H1 (cell line): Measurements from ENCODE around the gene GLRX3. TPM values are rescaled to one million over a fixed set of nuclear protein-coding genes. Genes with fewer than 3 reads are reported as not detected.
A peak's percentile ranks its signal among the peaks of the same experiment; 100 is the strongest.

Experiments
- CTCF ChIA-PET: fragments of 300-600 bp; sonication (Branson Sonifier 250); formaldehyde crosslinking; loops from one replicate; lab custom pipeline; 2021; ENCODE audit not compliant: partially characterized antibody; lab: Charles Lee
- POLR2A ChIA-PET: fragments of 300-600 bp; sonication (Branson Sonifier 250); formaldehyde crosslinking; loops from one replicate; lab custom pipeline; 2021; ENCODE audit warnings: inconsistent platforms; ENCODE audit not compliant: partially characterized antibody; lab: Charles Lee
- DNase-seq, 2 experiments: peaks; one replicate each; pipeline versions ENCODE4 v3.0.0 to v3.0.0-alpha.2; 2010 to 2022; ENCODE audit warnings: low spot score in 2 of 2, low read depth in 1 of 2, mixed read lengths in 1 of 2
- FAIRE-seq: peaks from 2 replicates; lab custom pipeline; 2011; peaks lifted over from hg19 to GRCh38; lab: Jason Lieb, UNC
- H2AFZ ChIP-seq: 2 replicates; pipeline ENCODE4 v1.8.1; 2012; ENCODE audit warnings: low read length, inconsistent platforms
- H2AK5ac ChIP-seq: 2 replicates; pipeline ENCODE4 v1.6.1; 2013; ENCODE audit warnings: low read depth, low read length
- H2BK120ac ChIP-seq: replicated peaks from 2 replicates; pipeline ENCODE3; 2013; ENCODE audit warnings: low read depth, low read length, inconsistent platforms
- H2BK12ac ChIP-seq: 2 replicates; pipeline ENCODE4 v1.6.1; 2013; ENCODE audit warnings: low read depth, low read length
- H2BK15ac ChIP-seq: 2 replicates; pipeline ENCODE4 v1.6.1; 2013; ENCODE audit warnings: low read length
- H2BK20ac ChIP-seq: 2 replicates; pipeline ENCODE4 v1.6.1; 2013; ENCODE audit warnings: low read length
- H2BK5ac ChIP-seq: 2 replicates; pipeline ENCODE4 v1.6.1; 2013; ENCODE audit warnings: low read depth, low read length
- H3K14ac ChIP-seq: 2 replicates; pipeline ENCODE4 v1.6.1; 2013; ENCODE audit warnings: inconsistent platforms; ENCODE audit not compliant: insufficient read length
- H3K18ac ChIP-seq: 2 replicates; pipeline ENCODE4 v1.6.1; 2013; ENCODE audit warnings: low read length; ENCODE audit errors: extremely low read depth
- H3K23ac ChIP-seq: 2 replicates; pipeline ENCODE4 v1.6.1; 2013; ENCODE audit warnings: inconsistent platforms; ENCODE audit not compliant: insufficient read length
- H3K23me2 ChIP-seq: 2 replicates; pipeline ENCODE4 v1.6.1; 2013; ENCODE audit warnings: low read depth, low read length
- H3K27ac ChIP-seq: 2 replicates; pipeline ENCODE4 v1.6.1; 2011; ENCODE audit warnings: low read depth, low read length, inconsistent platforms
- H3K27me3 ChIP-seq, 4 experiments: replicated peaks in 1 of 4; 1 replicate in 1 of 4; 2 replicates in 3 of 4; pipeline versions ENCODE4 v1.6.1 to v1.8.1; 2011 to 2013; ENCODE audit warnings: low read length in 3 of 4, mild to moderate bottlenecking in 3 of 4, inconsistent platforms in 2 of 4, mixed read lengths in 2 of 4, moderate library complexity in 1 of 4; ENCODE audit not compliant: control insufficient read depth in 3 of 4, insufficient read depth in 3 of 4; ENCODE audit errors: extremely low read depth in 1 of 4
- H3K36me3 ChIP-seq, 4 experiments: 2 replicates each; pipeline versions ENCODE4 v1.6.1 to v1.8.1; 2011 to 2013; ENCODE audit warnings: mild to moderate bottlenecking in 4 of 4, low read length in 3 of 4, moderate library complexity in 2 of 4, control low read depth in 1 of 4, inconsistent platforms in 1 of 4; ENCODE audit not compliant: insufficient read depth in 4 of 4, control insufficient read depth in 2 of 4
- H3K4ac ChIP-seq: replicated peaks from 2 replicates; pipeline ENCODE3; 2013; ENCODE audit warnings: low read length, low read depth, mixed read lengths, inconsistent platforms; ENCODE audit not compliant: insufficient read length
- H3K4me1 ChIP-seq, 4 experiments: replicated peaks in 1 of 4; 1 replicate in 1 of 4; 2 replicates in 3 of 4; pipeline versions ENCODE4 v1.6.1 to v1.8.1; 2011 to 2013; ENCODE audit warnings: low read length in 3 of 4, inconsistent platforms in 2 of 4, mixed read lengths in 1 of 4; ENCODE audit not compliant: insufficient read depth in 4 of 4, control insufficient read depth in 3 of 4
- H3K4me2 ChIP-seq, 2 experiments: 2 replicates each; pipeline versions ENCODE4 v1.6.1 to v1.8.1; 2011 to 2013; ENCODE audit warnings: low read depth in 2 of 2, low read length in 2 of 2, control low read depth in 1 of 2, inconsistent platforms in 1 of 2, mild to moderate bottlenecking in 1 of 2; ENCODE audit not compliant: insufficient read depth in 1 of 2
- H3K4me3 ChIP-seq, 4 experiments: fragments of 200-600, 300-600 bp in 1 of 4; sonication (generic), shearing (Covaris generic), sonication (Bioruptor Twin) in 1 of 4; 2 replicates each; pipeline versions ENCODE4 v1.5.1 to v1.8.1; 2011 to 2016; ENCODE audit warnings: low read length in 4 of 4, low read depth in 3 of 4, control low read depth in 2 of 4, inconsistent platforms in 2 of 4, mild to moderate bottlenecking in 2 of 4, mixed read lengths in 1 of 4, moderate library complexity in 1 of 4; ENCODE audit not compliant: insufficient read depth in 2 of 4; ENCODE audit errors: extremely low read depth in 1 of 4
- H3K56ac ChIP-seq: replicated peaks from 2 replicates; pipeline ENCODE3; 2013; ENCODE audit warnings: low read depth, mild to moderate bottlenecking, mixed read lengths, low read length, inconsistent platforms; ENCODE audit not compliant: insufficient read length
- H3K79me1 ChIP-seq: 2 replicates; pipeline ENCODE4 v1.6.1; 2013; ENCODE audit warnings: low read depth, low read length, control low read depth
- H3K79me2 ChIP-seq, 2 experiments: 2 replicates each; pipeline versions ENCODE4 v1.6.1 to v1.8.1; 2012 to 2013; ENCODE audit warnings: low read length in 2 of 2, mild to moderate bottlenecking in 2 of 2, inconsistent platforms in 1 of 2; ENCODE audit not compliant: insufficient read depth in 2 of 2, control insufficient read depth in 1 of 2
- H3K9ac ChIP-seq, 4 experiments: replicated peaks in 1 of 4; 1 replicate in 1 of 4; 2 replicates in 3 of 4; pipeline versions ENCODE4 v1.6.1 to v1.8.1; 2011 to 2013; ENCODE audit warnings: low read depth in 3 of 4, low read length in 3 of 4, control low read depth in 2 of 4, mild to moderate bottlenecking in 2 of 4, moderate library complexity in 2 of 4, inconsistent platforms in 1 of 4; ENCODE audit errors: extremely low read depth in 1 of 4
- H3K9me3 ChIP-seq, 2 experiments: 2 replicates each; pipeline versions ENCODE4 v1.6.1 to v1.8.1; 2012 to 2013; ENCODE audit warnings: mild to moderate bottlenecking in 2 of 2, moderate library complexity in 2 of 2, control low read depth in 1 of 2, inconsistent platforms in 1 of 2, low read depth in 1 of 2, low read length in 1 of 2, mixed read lengths in 1 of 2; ENCODE audit not compliant: insufficient read depth in 2 of 2
- H4K20me1 ChIP-seq, 2 experiments: replicated peaks in 1 of 2; 2 replicates each; pipeline versions ENCODE3 to v1.8.1; 2011 to 2013; ENCODE audit warnings: inconsistent platforms in 2 of 2, low read length in 2 of 2, mild to moderate bottlenecking in 1 of 2; ENCODE audit not compliant: insufficient read depth in 2 of 2, control insufficient read depth in 1 of 2
- H4K5ac ChIP-seq: 2 replicates; pipeline ENCODE4 v1.6.1; 2013; ENCODE audit warnings: low read length, low read depth, mixed read lengths, inconsistent platforms; ENCODE audit not compliant: insufficient read length
- H4K8ac ChIP-seq: 2 replicates; pipeline ENCODE4 v1.8.0; 2013; ENCODE audit warnings: mild to moderate bottlenecking, moderate library complexity, low read length, inconsistent platforms; ENCODE audit not compliant: insufficient read depth; ENCODE audit errors: extremely low read depth
- H4K91ac ChIP-seq: replicated peaks from 2 replicates; pipeline ENCODE3; 2013; ENCODE audit warnings: low read length, mixed read lengths, inconsistent platforms; ENCODE audit not compliant: insufficient read length
- CEBPB ChIP-seq: IDR thresholded peaks from 2 replicates; pipeline ENCODE4 v1.6.1; 2012; ENCODE audit warnings: low read depth, low read length
- MAFK ChIP-seq: IDR thresholded peaks from 2 replicates; pipeline ENCODE4 v1.6.1; 2012; ENCODE audit warnings: low read depth, mild to moderate bottlenecking, improper control_type of control experiment, low read length
- NANOG ChIP-seq: IDR thresholded peaks from 2 replicates; pipeline ENCODE4 v1.6.1; 2011; ENCODE audit warnings: low read length, low read depth, mild to moderate bottlenecking, inconsistent platforms; ENCODE audit not compliant: insufficient read depth, poor library complexity, severe bottlenecking
- NRF1 ChIP-seq: IDR thresholded peaks from 2 replicates; pipeline ENCODE4 v1.6.1; 2011; ENCODE audit warnings: mild to moderate bottlenecking, low read depth, low read length, improper control_type of control experiment
- PHF8 ChIP-seq: fragments of 200-600 bp; sonication (generic); conservative IDR thresholded peaks from 2 replicates; pipeline ENCODE4 v1.7.1; 2012; ENCODE audit warnings: low read depth, mild to moderate bottlenecking, inconsistent platforms, low read length, moderate library complexity
- RBBP5 ChIP-seq: IDR thresholded peaks from 2 replicates; pipeline ENCODE4 v1.7.1; 2012; ENCODE audit warnings: low read depth, mild to moderate bottlenecking, inconsistent platforms, low read length, moderate library complexity, borderline replicate concordance
- RNF2 ChIP-seq: fragments of 200-900, 300-1000 bp; sonication (generic); IDR thresholded peaks from 2 replicates; pipeline ENCODE4 v1.7.1; 2016; ENCODE audit warnings: borderline replicate concordance, low read depth, mild to moderate bottlenecking, antibody characterized with exemption, low read length; ENCODE audit not compliant: poor library complexity, severe bottlenecking; ENCODE audit errors: missing control alignments
- SIN3A ChIP-seq, 2 experiments: IDR thresholded peaks in 1 of 2; conservative IDR thresholded peaks in 1 of 2; 2 replicates each; pipeline ENCODE4 v1.6.1; 2011 to 2012; ENCODE audit warnings: low read length in 2 of 2, improper control_type of control experiment in 1 of 2, low read depth in 1 of 2, mild to moderate bottlenecking in 1 of 2
- SP2 ChIP-seq: IDR thresholded peaks from 2 replicates; pipeline ENCODE4 v1.6.1; 2012; ENCODE audit warnings: mild to moderate bottlenecking, low read length, inconsistent platforms
- TBP ChIP-seq: IDR thresholded peaks from 2 replicates; pipeline ENCODE4 v1.6.1; 2011; ENCODE audit warnings: low read depth, low read length, improper control_type of control experiment
- YY1 ChIP-seq: IDR thresholded peaks from 2 replicates; pipeline ENCODE4 v1.6.1; 2011; ENCODE audit warnings: low read depth, mild to moderate bottlenecking, low read length
- WGBS, 2 experiments: shearing (Covaris generic) in 1 of 2; methylation state at CpG; one replicate each; pipeline versions ENCODE4 v1.1.6 to v1.1.7; 2013 to 2015; ENCODE audit warnings: low lambda C conversion rate in 2 of 2, mixed read lengths in 2 of 2, inconsistent platforms in 1 of 2, low coverage in 1 of 2, missing lambda C conversion rate in 1 of 2; ENCODE audit not compliant: insufficient replicate concordance in 2 of 2, insufficient coverage in 1 of 2, insufficient read length in 1 of 2; ENCODE audit errors: extremely low coverage in 1 of 2, missing lambda C conversion rate in 1 of 2; 5-methylcytosine and 5-hydroxymethylcytosine counted together
- polyA plus RNA-seq, 7 experiments: library from polyadenylated mRNA; depleted of rRNA in 3 of 7; stranded (reverse) in 5 of 7; unstranded in 2 of 7; fragments of >200 nt in 5 of 7; fragments of 200-250 nt in 2 of 7; gene quantifications; 1 replicate in 5 of 7; 2 replicates in 1 of 7; 4 replicates in 1 of 7; pipeline versions ENCODE4 v1.2.1 to v1.2.3, GENCODE V29; 2011 to 2013; ENCODE audit warnings: missing spikeins in 2 of 7, mixed read lengths in 2 of 7
- total RNA-seq: library from RNA; stranded (reverse); fragmentation: NEBNext Ultra II Directional; extraction: Animal tissue kit (Norgen Biotek cat#: 25700); gene quantifications from 2 replicates; pipeline ENCODE4 v1.2.1, GENCODE V29; 2021

GLRX3 gene
- total and polyA plus RNA-seq, 2 of the 8 experiments (the other 6 are each of a cell fraction or from before 2014, with no cell fraction given), result 59.9 to 157 TPM

GRCh38 chr10:130128922-130129321 is 7.3 kb upstream of the GLRX3 start:
- no peak overlapping the region for H3K27ac ChIP-seq
- H3K9me3 ChIP-seq, result no peaks in the 10 kb centered on the region
- 87% methylated on average over 20 of the region's 27 CpGs; no CpG with 5 or more reads in 1 of the 2 experiments for WGBS, 2 experiments
- no peaks in the 10 kb centered on the region for H3K79me1 ChIP-seq
- no peaks in the 10 kb centered on the region for H3K36me3 ChIP-seq
- no peak overlapping the region for H2AFZ ChIP-seq
- no peak overlapping the region; the same call in 1 of the 2 replicates for H4K8ac ChIP-seq
- H2BK15ac ChIP-seq, result no peak overlapping the region; the same call in 1 of the 2 replicates
- H3K23me2 ChIP-seq, result peaks cover 1% of the 10 kb centered on the region; the same call in 1 of the 2 replicates
- peaks cover 0 to 4% (median 2%) of the 10 kb centered on the region in 4 experiments; a peak in 1 of 7 replicates for H3K27me3 ChIP-seq
- FAIRE-seq (no peak), DNase-seq (no peak)
- no peak overlapping the region for H4K5ac ChIP-seq
- H3K23ac ChIP-seq, result no peak overlapping the region
- H4K20me1 ChIP-seq, result no peaks in the 10 kb centered on the region
- H3K79me2 ChIP-seq, result no peaks in the 10 kb centered on the region
- peaks cover 2 to 4% (median 3%) of the 10 kb centered on the region in 4 experiments; a peak in 4 of 7 replicates for H3K4me1 ChIP-seq
- H3K4ac ChIP-seq, result peak overlapping the region; percentile 57
- H2BK20ac ChIP-seq, result no peak overlapping the region
- no peak overlapping the region for H3K18ac ChIP-seq
- no peak overlapping the region for H3K4me3 ChIP-seq
- CTCF ChIA-PET, result interaction anchor here (1.3 to 4.8 kb wide), 7 partner anchors 8 to 176 kb away, joined by 4 to 31 read pairs (median 12); partner anchors contain the start of genes C10orf143 and GLRX3
- no peak overlapping the region for H4K91ac ChIP-seq
- H2BK5ac ChIP-seq, result no peak overlapping the region
- H3K56ac ChIP-seq, result no peak overlapping the region
- TF ChIP-seq SP2, result no peak
- no peak for TF ChIP-seq RNF2
- no peak for TF ChIP-seq PHF8
- no peak for TF ChIP-seq TBP
- TF ChIP-seq NANOG, result no peak
- no peak for TF ChIP-seq RBBP5
- TF ChIP-seq NRF1, result no peak
- no peak for TF ChIP-seq SIN3A (conservative IDR thresholded peaks at IDR 0.05 in 1 of 2, IDR thresholded peaks at IDR 0.05 in 1 of 2; ENCODE audit: low read depth in 1 of 2, low read length in 2 of 2)
- TF ChIP-seq YY1, result no peak
- TF ChIP-seq MAFK, result no peak
- no peak for TF ChIP-seq CEBPB
- no peak overlapping the region for H3K14ac ChIP-seq
- H2AK5ac ChIP-seq, result no peak overlapping the region
- no peak overlapping the region; a peak in 1 of 4 replicates for H3K4me2 ChIP-seq
- POLR2A ChIA-PET, result interaction anchor here (1.9 kb wide), 1 partner anchor 7 kb away, joined by 6 read pairs; the partner anchor contains the start of gene GLRX3
- peak overlapping the region; percentile 75; the same call in 1 of the 2 replicates for H2BK12ac ChIP-seq
- H2BK120ac ChIP-seq, result no peak overlapping the region
- no peak overlapping the region for H3K9ac ChIP-seq
